SK-N-SH (cell line): ENCODE results near the gene BTNL8. TPM values are rescaled to one million over a fixed set of nuclear protein-coding genes. Genes with fewer than 3 reads are reported as not detected.

ENCODE experiments used
- CTCF ChIA-PET: fragments of 300-600, 350-600 bp; formaldehyde crosslinking; extraction: SDS; loops from one replicate; lab custom pipeline; 2021; lab: Yijun Ruan, JAX
- POLR2A ChIA-PET: fragments of 350-600 bp; sonication (Branson Sonifier 250); formaldehyde crosslinking; extraction: SDS; loops from one replicate; lab custom pipeline; 2020; ENCODE audit warnings: antibody characterized with exemption, inconsistent platforms; lab: Yijun Ruan, JAX
- DNase-seq: peaks from one replicate; pipeline ENCODE4 v3.0.0; 2012
- H2AFZ ChIP-seq: fragments of 200-600 bp; sonication (generic); 2 replicates; pipeline ENCODE4 v1.8.1; 2016; ENCODE audit warnings: antibody characterized with exemption, mild to moderate bottlenecking, low read depth
- H3F3A ChIP-seq: fragments of 200-600 bp; sonication (generic); replicated peaks from 2 replicates; pipeline ENCODE3; 2016; ENCODE audit warnings: antibody characterized with exemption, mild to moderate bottlenecking; ENCODE audit not compliant: insufficient read depth
- H3K27ac ChIP-seq, 2 experiments: fragments of 200-500 bp in 1 of 2; fragments of 200-600 bp in 1 of 2; sonication (Bioruptor generic) in 1 of 2; sonication (generic), shearing (Covaris generic) in 1 of 2; 2 replicates each; pipeline versions ENCODE4 v1.5.1 to v1.6.1; 2014 to 2016; ENCODE audit warnings: low read depth in 2 of 2, inconsistent platforms in 1 of 2, low read length in 1 of 2, mild to moderate bottlenecking in 1 of 2, mixed read lengths in 1 of 2
- H3K27me3 ChIP-seq: fragments of 200-600 bp; sonication (generic), shearing (Covaris generic); 2 replicates; pipeline ENCODE4 v1.6.1; 2016; ENCODE audit warnings: mixed run types; ENCODE audit not compliant: insufficient read depth
- H3K36me3 ChIP-seq, 2 experiments: fragments of 200-500 bp in 1 of 2; fragments of 200-600 bp in 1 of 2; sonication (Bioruptor generic) in 1 of 2; sonication (generic) in 1 of 2; replicated peaks in 1 of 2; 2 replicates each; pipeline versions ENCODE3 to v1.5.1; 2014 to 2016; ENCODE audit warnings: low read length in 1 of 2, mild to moderate bottlenecking in 1 of 2; ENCODE audit not compliant: insufficient read depth in 2 of 2, control insufficient read depth in 1 of 2
- H3K4me1 ChIP-seq, 2 experiments: fragments of 200-500 bp in 1 of 2; fragments of 200-600 bp in 1 of 2; sonication (Bioruptor generic) in 1 of 2; sonication (generic), shearing (Covaris generic) in 1 of 2; 2 replicates each; pipeline versions ENCODE4 v1.5.1 to v1.6.1; 2014 to 2016; ENCODE audit warnings: low read depth in 1 of 2, low read length in 1 of 2, mixed run types in 1 of 2; ENCODE audit not compliant: insufficient read depth in 2 of 2, control insufficient read depth in 1 of 2
- H3K4me2 ChIP-seq: fragments of 200-600 bp; sonication (generic), shearing (Covaris generic); 2 replicates; pipeline ENCODE4 v1.6.1; 2017; ENCODE audit warnings: mixed run types
- H3K4me3 ChIP-seq, 2 experiments: fragments of 200-500 bp in 1 of 2; fragments of 200-600 bp in 1 of 2; sonication (Bioruptor generic) in 1 of 2; sonication (generic), shearing (Covaris generic) in 1 of 2; 2 replicates each; pipeline versions ENCODE4 v1.5.1 to v1.8.1; 2014 to 2016; ENCODE audit warnings: low read depth in 2 of 2, inconsistent platforms in 1 of 2, low read length in 1 of 2, mild to moderate bottlenecking in 1 of 2, mixed read lengths in 1 of 2, moderate library complexity in 1 of 2
- H3K79me2 ChIP-seq: fragments of 200-600 bp; sonication (generic); 2 replicates; pipeline ENCODE4 v1.8.1; 2017; ENCODE audit warnings: mild to moderate bottlenecking; ENCODE audit not compliant: insufficient read depth
- H3K9ac ChIP-seq: fragments of 200-600 bp; sonication (generic); 2 replicates; pipeline ENCODE4 v1.6.1; 2017; ENCODE audit warnings: mixed run types
- H3K9me2 ChIP-seq: fragments of 200-600 bp; sonication (generic); 2 replicates; pipeline ENCODE4 v1.6.1; 2017; ENCODE audit warnings: mixed run types
- H3K9me3 ChIP-seq: fragments of 200-600 bp; sonication (generic); 2 replicates; pipeline ENCODE4 v1.6.1; 2017; ENCODE audit warnings: mixed run types, mild to moderate bottlenecking, moderate library complexity
- H4K20me1 ChIP-seq: fragments of 200-600 bp; sonication (generic); 2 replicates; pipeline ENCODE4 v1.6.1; 2017; ENCODE audit warnings: mild to moderate bottlenecking, mixed run types; ENCODE audit not compliant: insufficient read depth
- CHD2 ChIP-seq: fragments of 150-350 bp; IDR thresholded peaks from 2 replicates; pipeline ENCODE4 v1.6.1; 2018; ENCODE audit warnings: low read length; ENCODE audit not compliant: partially characterized antibody
- EZH2phosphoT487 ChIP-seq: fragments of 200-600 bp; sonication (generic); IDR thresholded peaks from 2 replicates; pipeline ENCODE4 v1.6.1; 2017; ENCODE audit warnings: low read depth, mixed run types, mild to moderate bottlenecking, antibody characterized with exemption, moderate library complexity, borderline replicate concordance
- FOSL2 ChIP-seq: IDR thresholded peaks from 2 replicates; pipeline ENCODE4 v1.4.0; 2012; ENCODE audit warnings: low read depth, mild to moderate bottlenecking, moderate library complexity, borderline replicate concordance
- GATA2 ChIP-seq: sonication (generic); formaldehyde crosslinking; IDR thresholded peaks from 2 replicates; pipeline ENCODE4 v1.5.0; 2020; ENCODE audit warnings: mild to moderate bottlenecking, missing genetic modification reagents
- MXI1 ChIP-seq: IDR thresholded peaks from 2 replicates; pipeline ENCODE4 v1.6.1; 2012; ENCODE audit warnings: mild to moderate bottlenecking, low read depth, low read length, improper control_type of control experiment
- NFIC ChIP-seq: IDR thresholded peaks from 2 replicates; pipeline ENCODE4 v1.4.0; 2012; ENCODE audit warnings: borderline replicate concordance
- RAD21 ChIP-seq: IDR thresholded peaks from 2 replicates; pipeline ENCODE4 v1.6.1; 2012; ENCODE audit warnings: mild to moderate bottlenecking, low read length
- RXRA ChIP-seq: IDR thresholded peaks from 2 replicates; pipeline ENCODE4 v1.4.0; 2012; ENCODE audit warnings: low read depth, mild to moderate bottlenecking, borderline replicate concordance
- SIN3A ChIP-seq: IDR thresholded peaks from 2 replicates; pipeline ENCODE4 v1.6.1; 2012; ENCODE audit warnings: low read depth, mild to moderate bottlenecking, low read length, moderate library complexity, borderline replicate concordance
- TCF12 ChIP-seq: IDR thresholded peaks from 2 replicates; pipeline ENCODE4 v1.4.0; 2012
- TEAD4 ChIP-seq: IDR thresholded peaks from 2 replicates; pipeline ENCODE4 v1.4.0; 2012; ENCODE audit warnings: mild to moderate bottlenecking, borderline replicate concordance; ENCODE audit not compliant: insufficient read depth
- YY1 ChIP-seq: IDR thresholded peaks from 2 replicates; pipeline ENCODE4 v1.4.0; 2012; ENCODE audit warnings: low read depth, mild to moderate bottlenecking
- WGBS: methylation state at CpG from one replicate; pipeline ENCODE4 v1.1.6; 2017; ENCODE audit warnings: low lambda C conversion rate; 5-methylcytosine and 5-hydroxymethylcytosine counted together
- polyA plus RNA-seq, 3 experiments: library from polyadenylated mRNA; depleted of rRNA; stranded (reverse); fragments of >200 nt; gene quantifications; 2 replicates each; pipeline ENCODE4 v1.2.3, GENCODE V29; 2012
- TF ChIP-seq, protein P1 (sequence below): IDR thresholded peaks from 2 replicates; pipeline ENCODE4; 2012
- TF ChIP-seq, protein P2 (sequence below): fragments of 150-350 bp; IDR thresholded peaks from 2 replicates; pipeline ENCODE4 v1.6.1; 2016; ENCODE audit warnings: mild to moderate bottlenecking, low read depth, low read length
- TF ChIP-seq, protein P3 (sequence below): IDR thresholded peaks from 2 replicates; pipeline ENCODE4 v1.4.0; 2012; ENCODE audit warnings: low read depth
- TF ChIP-seq, protein P4 (sequence below): IDR thresholded peaks from 2 replicates; pipeline ENCODE4 v1.4.0; 2012; ENCODE audit warnings: low read depth, borderline replicate concordance
- TF ChIP-seq, protein P5 (sequence below): IDR thresholded peaks from 2 replicates; pipeline ENCODE4 v1.4.0; 2012; ENCODE audit warnings: low read depth, borderline replicate concordance

The BTNL8 gene
- polyA plus RNA-seq, 1 of the 3 experiments (the other 2 are of a cell fraction), result not detected

DNA sequence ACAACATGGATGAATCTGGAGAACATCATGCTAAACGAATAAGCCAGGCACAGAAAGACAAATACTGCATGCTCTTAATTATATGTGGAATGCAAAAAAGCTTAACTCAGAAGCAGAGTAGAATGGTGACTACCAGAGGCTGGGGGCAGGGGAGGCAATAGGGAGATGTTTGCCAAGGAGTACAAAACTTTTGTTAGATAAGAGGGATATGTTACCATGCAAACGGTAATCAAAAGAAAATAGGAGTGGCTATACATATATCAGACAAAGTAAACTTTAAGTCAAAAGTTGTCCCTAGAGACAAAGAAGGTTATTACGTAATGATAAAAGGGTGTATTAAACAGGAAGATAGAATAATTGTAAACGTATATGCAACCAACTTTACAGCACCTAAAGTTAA, 71.9 kb downstream of the BTNL8 start:
- Histone ChIP-seq H3K27ac (no peak overlapping the region), H3K4me2 (no peak overlapping the region), H3K9me3 (no peaks in the 10 kb centered on the region), H3K36me3 (no peaks in the 10 kb centered on the region), H3K4me1 (no peaks in the 10 kb centered on the region), H3K27me3 (no peaks in the 10 kb centered on the region), H3K79me2 (no peaks in the 10 kb centered on the region), H3K4me3 (no peak overlapping the region), H3K9me2 (no peaks in the 10 kb centered on the region), H4K20me1 (no peaks in the 10 kb centered on the region), H3F3A (no peaks in the 10 kb centered on the region), H2AFZ (no peak overlapping the region), H3K9ac (no peak overlapping the region)
- WGBS, result 18% methylated on average over 4 of the region's 4 CpGs
- no peak for TF ChIP-seq TEAD4
- TF ChIP-seq EZH2phosphoT487, result no peak
- no peak for TF ChIP-seq MXI1
- TF ChIP-seq, protein P1, sequence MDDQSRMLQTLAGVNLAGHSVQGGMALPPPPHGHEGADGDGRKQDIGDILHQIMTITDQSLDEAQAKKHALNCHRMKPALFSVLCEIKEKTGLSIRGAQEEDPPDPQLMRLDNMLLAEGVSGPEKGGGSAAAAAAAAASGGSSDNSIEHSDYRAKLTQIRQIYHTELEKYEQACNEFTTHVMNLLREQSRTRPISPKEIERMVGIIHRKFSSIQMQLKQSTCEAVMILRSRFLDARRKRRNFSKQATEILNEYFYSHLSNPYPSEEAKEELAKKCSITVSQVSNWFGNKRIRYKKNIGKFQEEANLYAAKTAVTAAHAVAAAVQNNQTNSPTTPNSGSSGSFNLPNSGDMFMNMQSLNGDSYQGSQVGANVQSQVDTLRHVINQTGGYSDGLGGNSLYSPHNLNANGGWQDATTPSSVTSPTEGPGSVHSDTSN, result no peak
- TF ChIP-seq NFIC, result no peak
- TF ChIP-seq, protein P2, sequence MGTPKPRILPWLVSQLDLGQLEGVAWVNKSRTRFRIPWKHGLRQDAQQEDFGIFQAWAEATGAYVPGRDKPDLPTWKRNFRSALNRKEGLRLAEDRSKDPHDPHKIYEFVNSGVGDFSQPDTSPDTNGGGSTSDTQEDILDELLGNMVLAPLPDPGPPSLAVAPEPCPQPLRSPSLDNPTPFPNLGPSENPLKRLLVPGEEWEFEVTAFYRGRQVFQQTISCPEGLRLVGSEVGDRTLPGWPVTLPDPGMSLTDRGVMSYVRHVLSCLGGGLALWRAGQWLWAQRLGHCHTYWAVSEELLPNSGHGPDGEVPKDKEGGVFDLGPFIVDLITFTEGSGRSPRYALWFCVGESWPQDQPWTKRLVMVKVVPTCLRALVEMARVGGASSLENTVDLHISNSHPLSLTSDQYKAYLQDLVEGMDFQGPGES, result no peak
- CTCF ChIA-PET, result no interaction called here
- no peak for DNase-seq
- POLR2A ChIA-PET, result no interaction called here

DNA sequence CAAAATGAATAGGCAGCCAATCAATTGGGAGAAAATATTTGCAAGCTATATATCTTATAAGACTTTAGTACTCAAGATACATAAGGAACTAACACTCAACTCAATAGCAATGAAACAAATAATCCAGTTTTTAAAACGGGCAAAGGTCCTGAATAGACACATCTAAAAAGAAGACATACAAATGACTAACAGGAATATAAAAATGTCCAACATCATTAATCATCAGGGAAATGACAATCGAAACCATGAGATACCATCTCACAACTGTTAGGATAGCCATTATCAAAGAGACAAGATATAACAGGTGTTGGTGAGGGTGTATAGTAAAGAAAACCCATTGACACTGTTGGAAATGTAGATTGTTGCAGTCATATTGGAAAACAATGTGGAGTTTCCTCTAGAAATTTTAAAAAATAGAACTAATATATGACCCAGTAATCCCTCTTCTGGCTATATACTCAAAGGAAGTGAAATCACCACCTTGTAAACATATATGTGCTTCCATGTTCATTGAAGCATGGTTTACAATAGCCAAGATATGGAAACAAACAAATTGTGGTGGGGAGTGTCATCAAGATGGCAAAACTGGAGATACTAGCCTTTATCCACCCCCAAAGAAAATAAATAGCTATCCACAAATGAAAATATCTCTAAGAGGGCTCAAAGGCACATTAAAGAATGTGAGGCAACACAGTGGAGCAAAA, 75.8 kb downstream of the BTNL8 start:
- DNase-seq, result no peak
- Histone ChIP-seq H3K36me3 (no peaks in the 10 kb centered on the region), H3K4me2 (no peak overlapping the region), H3K27me3 (no peaks in the 10 kb centered on the region; the same call in 1 of the 2 replicates), H3K27ac (no peak overlapping the region), H2AFZ (no peak overlapping the region), H3K9ac (no peak overlapping the region), H3K79me2 (no peaks in the 10 kb centered on the region), H3K4me3 (no peak overlapping the region), H3K9me2 (no peaks in the 10 kb centered on the region), H3F3A (no peaks in the 10 kb centered on the region), H4K20me1 (no peaks in the 10 kb centered on the region), H3K9me3 (no peaks in the 10 kb centered on the region), H3K4me1 (no peaks in the 10 kb centered on the region)
- POLR2A ChIA-PET, result no interaction called here
- no peak for TF ChIP-seq FOSL2
- no peak for TF ChIP-seq MXI1
- TF ChIP-seq, protein P3, sequence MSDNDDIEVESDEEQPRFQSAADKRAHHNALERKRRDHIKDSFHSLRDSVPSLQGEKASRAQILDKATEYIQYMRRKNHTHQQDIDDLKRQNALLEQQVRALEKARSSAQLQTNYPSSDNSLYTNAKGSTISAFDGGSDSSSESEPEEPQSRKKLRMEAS, result no peak
- CTCF ChIA-PET, result no interaction called here
- WGBS, result 3% methylated on average over 2 of the region's 2 CpGs

DNA sequence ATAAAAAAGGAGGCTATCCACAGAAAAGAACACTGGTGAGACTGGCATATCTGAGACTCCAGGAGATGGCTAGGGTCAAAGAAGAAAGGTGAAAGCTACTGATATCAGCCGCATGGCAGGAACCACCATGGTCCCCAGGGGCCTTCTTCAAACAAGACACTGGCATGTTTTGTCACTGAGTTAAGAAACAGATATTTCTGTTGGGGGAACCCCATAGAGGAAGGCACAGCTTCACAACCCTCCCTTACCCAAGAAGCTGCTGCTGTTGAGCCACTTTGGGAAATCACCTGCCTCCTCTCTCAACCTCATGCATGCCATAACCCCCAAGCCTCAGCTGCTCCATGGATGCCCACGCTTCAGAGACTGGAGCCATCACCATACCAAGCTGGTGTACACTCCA, 76.4 kb downstream of the BTNL8 start:
- DNase-seq, result no peak
- TF ChIP-seq, protein P4, sequence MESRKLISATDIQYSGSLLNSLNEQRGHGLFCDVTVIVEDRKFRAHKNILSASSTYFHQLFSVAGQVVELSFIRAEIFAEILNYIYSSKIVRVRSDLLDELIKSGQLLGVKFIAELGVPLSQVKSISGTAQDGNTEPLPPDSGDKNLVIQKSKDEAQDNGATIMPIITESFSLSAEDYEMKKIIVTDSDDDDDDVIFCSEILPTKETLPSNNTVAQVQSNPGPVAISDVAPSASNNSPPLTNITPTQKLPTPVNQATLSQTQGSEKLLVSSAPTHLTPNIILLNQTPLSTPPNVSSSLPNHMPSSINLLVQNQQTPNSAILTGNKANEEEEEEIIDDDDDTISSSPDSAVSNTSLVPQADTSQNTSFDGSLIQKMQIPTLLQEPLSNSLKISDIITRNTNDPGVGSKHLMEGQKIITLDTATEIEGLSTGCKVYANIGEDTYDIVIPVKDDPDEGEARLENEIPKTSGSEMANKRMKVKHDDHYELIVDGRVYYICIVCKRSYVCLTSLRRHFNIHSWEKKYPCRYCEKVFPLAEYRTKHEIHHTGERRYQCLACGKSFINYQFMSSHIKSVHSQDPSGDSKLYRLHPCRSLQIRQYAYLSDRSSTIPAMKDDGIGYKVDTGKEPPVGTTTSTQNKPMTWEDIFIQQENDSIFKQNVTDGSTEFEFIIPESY, result no peak
- TF ChIP-seq RXRA (no peak), TCF12 (no peak), SIN3A (no peak), FOSL2 (no peak), YY1 (no peak), RAD21 (no peak), CHD2 (no peak), GATA2 (CRISPR knock-in tag) (no peak)
- TF ChIP-seq, protein P3, result no peak
- TF ChIP-seq, protein P5, sequence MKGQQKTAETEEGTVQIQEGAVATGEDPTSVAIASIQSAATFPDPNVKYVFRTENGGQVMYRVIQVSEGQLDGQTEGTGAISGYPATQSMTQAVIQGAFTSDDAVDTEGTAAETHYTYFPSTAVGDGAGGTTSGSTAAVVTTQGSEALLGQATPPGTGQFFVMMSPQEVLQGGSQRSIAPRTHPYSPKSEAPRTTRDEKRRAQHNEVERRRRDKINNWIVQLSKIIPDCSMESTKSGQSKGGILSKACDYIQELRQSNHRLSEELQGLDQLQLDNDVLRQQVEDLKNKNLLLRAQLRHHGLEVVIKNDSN, result no peak

More for the DNA sequence above, 76.4 kb downstream of the BTNL8 start:
- Histone ChIP-seq H3F3A (no peaks in the 10 kb centered on the region), H2AFZ (no peak overlapping the region), H3K9me3 (no peaks in the 10 kb centered on the region), H3K4me3 (no peak overlapping the region), H3K4me1 (no peaks in the 10 kb centered on the region), H4K20me1 (no peaks in the 10 kb centered on the region), H3K9me2 (no peaks in the 10 kb centered on the region), H3K27ac (no peak overlapping the region), H3K79me2 (no peaks in the 10 kb centered on the region), H3K27me3 (no peaks in the 10 kb centered on the region; the same call in 1 of the 2 replicates), H3K4me2 (no peak overlapping the region), H3K36me3 (no peaks in the 10 kb centered on the region), H3K9ac (no peak overlapping the region)
- 0% methylated on average over 1 of the region's 2 CpGs for WGBS
- CTCF ChIA-PET, result no interaction called here
- POLR2A ChIA-PET, result no interaction called here
